Epidermal melanocyte (primary cell): Measurements from ENCODE around the gene IMMP2L.
"Not testable (repeated sequence)": the region's sequence is repeated elsewhere in the genome, so short reads cannot be mapped to it uniquely, and the experiment has no call there.

ENCODE experiments used
- DNase-seq: peaks from one replicate; pipeline ENCODE4 v3.0.0; 2011; ENCODE audit warnings: low spot score; ENCODE audit not compliant: insufficient read length

Gene IMMP2L

DNA sequence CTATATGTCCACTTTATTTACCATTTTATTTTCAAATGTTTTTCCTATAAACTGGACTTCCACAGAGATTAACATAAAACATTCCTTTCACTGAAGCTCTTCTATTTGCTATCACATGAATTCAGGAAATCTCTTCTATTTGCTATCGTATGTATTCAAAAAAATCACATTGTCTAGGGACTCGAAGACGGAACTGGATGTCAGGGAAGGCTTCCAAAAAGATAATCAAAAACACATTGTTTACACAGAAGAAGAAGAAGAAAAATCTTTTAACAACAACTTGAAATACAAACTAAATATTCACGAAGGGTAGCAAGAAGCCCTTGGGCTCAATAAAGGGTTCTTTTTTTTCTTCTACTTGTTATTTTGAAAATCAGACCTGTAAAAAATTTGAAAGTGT lies 897.5 kb downstream of the IMMP2L start:
- no peak for DNase-seq

- not testable (repeated sequence) for DNase-seq
Observed at GRCh38 chr7:110660637-110661036, 901.7 kb downstream of the IMMP2L start.

- DNase-seq, result no peak
Observed at GRCh38 chr7:110650328-110650727, 912.0 kb downstream of the IMMP2L start.

- DNase-seq, result no peak
Observed at GRCh38 chr7:110647266-110647665, 915.0 kb downstream of the IMMP2L start.

DNA sequence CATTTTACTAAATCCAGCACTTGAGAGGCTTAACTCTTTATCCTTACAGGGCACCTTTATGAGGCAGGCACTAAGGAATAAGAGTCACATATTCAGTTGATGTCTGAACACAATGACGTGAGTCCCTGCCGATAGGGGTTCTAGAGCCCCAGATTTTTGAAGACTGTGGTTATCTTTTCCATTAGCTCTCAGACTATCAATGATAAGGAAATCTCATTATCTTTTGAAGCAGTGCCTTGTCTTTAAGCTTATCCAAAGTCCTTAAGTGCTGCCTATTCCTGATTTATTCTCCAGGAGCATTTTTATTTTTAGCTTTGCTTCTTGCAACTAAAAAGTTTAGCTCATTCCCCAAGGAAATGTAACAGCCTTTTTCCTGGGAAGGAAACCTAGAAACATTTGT lies 915.5 kb downstream of the IMMP2L start:
- no peak for DNase-seq

- DNase-seq, result no peak
Observed at GRCh38 chr7:110645616-110646015, 916.7 kb downstream of the IMMP2L start.

DNA sequence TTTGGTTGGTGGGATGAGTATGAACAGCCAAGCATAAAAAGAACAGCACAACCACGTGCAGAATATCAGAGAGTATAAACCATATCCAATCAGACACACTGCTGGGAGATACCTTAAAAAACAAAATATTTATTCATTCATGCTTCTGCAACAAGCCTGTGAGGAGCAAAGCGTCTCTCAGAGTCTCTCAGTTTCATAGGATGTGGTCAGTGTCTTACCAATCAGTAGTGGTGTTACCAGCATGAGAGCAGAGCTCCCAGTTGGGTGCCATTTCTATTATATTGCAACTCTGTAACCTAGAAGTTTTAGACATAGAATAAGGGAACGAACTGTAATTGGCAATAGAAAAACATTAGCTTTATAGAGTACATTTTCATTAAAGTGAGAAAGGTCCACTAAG lies 917.2 kb downstream of the IMMP2L start:
- no peak for DNase-seq

GRCh38 chr7:110637252-110637651 lies 925.0 kb downstream of the IMMP2L start:
- DNase-seq, result no peak

GRCh38 chr7:110633313-110633712 lies 929.0 kb downstream of the IMMP2L start:
- no peak for DNase-seq

GRCh38 chr7:110626414-110626813 lies 935.9 kb downstream of the IMMP2L start:
- DNase-seq, result no peak

- DNase-seq, result no peak
Observed at GRCh38 chr7:110625294-110625693, 937.0 kb downstream of the IMMP2L start.

- DNase-seq, result no peak
Observed at GRCh38 chr7:110623436-110623835, 938.9 kb downstream of the IMMP2L start.

- DNase-seq, result no peak
Observed at GRCh38 chr7:110621289-110621688, 941.0 kb downstream of the IMMP2L start.

DNA sequence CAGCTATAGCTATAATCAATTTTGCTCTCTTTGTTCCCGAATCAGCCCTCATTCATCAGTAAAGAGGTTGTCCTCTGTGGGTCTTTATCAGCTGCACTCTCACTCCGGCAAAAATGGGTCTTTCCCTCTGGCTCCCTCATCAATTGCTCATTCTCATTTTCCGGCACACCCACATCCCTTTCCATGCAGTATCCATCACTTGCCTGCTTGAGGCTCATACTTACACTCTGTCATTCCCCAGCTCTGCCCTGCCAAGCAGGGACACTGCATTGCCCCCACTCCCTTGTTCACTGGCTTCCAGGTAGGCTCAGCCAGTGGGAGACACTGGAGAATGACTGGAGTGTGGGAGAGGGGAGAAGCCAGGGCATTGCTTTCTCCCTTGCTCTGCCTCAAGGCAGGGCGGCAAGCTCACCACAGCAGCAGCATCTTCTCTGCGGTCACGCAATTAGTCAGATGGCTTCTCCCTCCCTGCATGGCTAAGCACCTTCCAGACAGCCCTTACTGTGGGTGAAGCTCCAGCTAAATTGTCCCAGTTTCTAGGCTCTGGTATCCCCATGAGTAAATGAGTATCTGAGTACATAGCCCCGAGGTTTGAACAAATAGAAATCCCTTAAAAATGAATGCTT lies 942.1 kb downstream of the IMMP2L start:
- no peak for DNase-seq
